Activated T-helper 1 cell treated with anti-CD3 and anti-CD28 coated beads, Interleukin-12 subunit alpha, Interleukin-12 subunit beta, Interleukin-2, Interleukin-4 antibody, amounts not matched to agents 30 ng/mL and 10 ng/mL and 1 ng/mL, durations not matched to agents 14 hours and 24 hours and 36 hours (primary cell): ENCODE measurements around the gene SLC38A10. TPM values are rescaled to one million over a fixed set of nuclear protein-coding genes. Genes with fewer than 3 reads are reported as not detected.

Experiments
- DNase-seq: peaks from one replicate; pipeline ENCODE4 v3.0.0; 2021; ENCODE audit warnings: low spot score
- H3K27ac Mint-ChIP-seq: one replicate; pipeline ENCODE4 v1.8.0; 2021; ENCODE audit warnings: mild to moderate bottlenecking, mixed read lengths
- H3K27me3 Mint-ChIP-seq: one replicate; pipeline ENCODE4 v1.8.0; 2022; ENCODE audit warnings: mild to moderate bottlenecking, moderate library complexity, mixed read lengths; ENCODE audit not compliant: insufficient read depth
- H3K36me3 Mint-ChIP-seq: one replicate; pipeline ENCODE4 v1.8.0; 2021; ENCODE audit warnings: low read depth, mixed read lengths
- H3K4me1 Mint-ChIP-seq: one replicate; pipeline ENCODE4 v1.8.0; 2021; ENCODE audit warnings: low read depth, mixed read lengths
- H3K4me3 Mint-ChIP-seq: one replicate; pipeline ENCODE4 v1.8.0; 2021; ENCODE audit warnings: mild to moderate bottlenecking, moderate library complexity, mixed read lengths
- H3K9me3 Mint-ChIP-seq: one replicate; pipeline ENCODE4 v1.8.0; 2021; ENCODE audit warnings: mixed read lengths
- intact Hi-C: fragments of 100-400 bp; cut with micrococcal nuclease; formaldehyde crosslinking; loops from one replicate; pipeline ENCODE4 v1.15.1; 2024
- total RNA-seq: library from RNA; stranded (reverse); gene quantifications from 2 replicates; pipeline ENCODE4 v1.2.3, GENCODE V29; 2022

SLC38A10 gene
- 99.7 and 101 TPM in 2 replicates for total RNA-seq

DNA sequence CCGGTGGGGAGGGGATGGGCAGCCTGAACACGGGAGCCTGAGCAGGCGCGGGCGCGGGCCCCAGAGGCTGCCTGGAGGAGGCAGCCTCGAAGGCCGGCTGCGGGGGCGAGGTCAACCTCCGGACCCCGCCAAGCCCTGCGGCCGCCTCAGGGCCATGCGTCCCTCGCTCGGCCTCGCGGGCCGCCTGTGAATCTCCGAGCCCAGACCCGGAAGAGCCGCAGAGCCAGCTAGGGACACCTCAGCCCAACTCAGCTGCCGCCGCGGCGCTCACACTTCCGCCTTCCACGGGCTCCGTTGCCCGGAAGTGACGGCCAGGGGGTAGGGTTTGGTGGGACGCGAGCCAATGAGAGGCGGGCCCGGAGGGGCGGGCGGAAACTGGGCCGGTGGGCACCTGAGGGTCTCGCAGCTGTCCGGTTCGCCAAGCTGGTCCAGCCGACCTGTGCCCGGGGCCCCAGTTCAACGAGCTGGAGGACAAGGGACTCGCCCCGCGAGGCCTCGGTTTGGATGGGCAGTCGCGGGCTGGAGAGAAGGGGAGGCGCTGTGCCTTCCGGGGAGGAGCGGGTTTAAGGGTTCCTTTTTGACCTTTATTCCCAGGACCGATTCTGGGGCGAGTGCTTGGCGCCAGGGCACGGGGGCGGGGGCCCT, at the start of gene SLC38A10:
SLC38A10 (minus strand) TSS at position 277 of the 645 bp plus-strand sequence. CDS start 386 bp downstream, outside the sequence.
- peaks cover 27% of the 10 kb centered on the region for H3K4me1 Mint-ChIP-seq
- H3K27ac Mint-ChIP-seq = peak within 1 kb of the TSS; percentile 90
- no peaks in the 10 kb centered on the region for H3K27me3 Mint-ChIP-seq
- intact Hi-C loops = loop anchor here (1.0 to 2.0 kb wide), 7 partner anchors 10 to 258 kb away; partner anchors contain the start of genes FAAP100, NDUFAF8 and TEPSIN
- H3K9me3 Mint-ChIP-seq = no peaks in the 10 kb centered on the region
- H3K36me3 Mint-ChIP-seq = peaks cover 3% of the 10 kb centered on the region
- peak within 1 kb of the TSS; percentile 92 for H3K4me3 Mint-ChIP-seq
- DNase-seq = peak; percentile 92

DNA sequence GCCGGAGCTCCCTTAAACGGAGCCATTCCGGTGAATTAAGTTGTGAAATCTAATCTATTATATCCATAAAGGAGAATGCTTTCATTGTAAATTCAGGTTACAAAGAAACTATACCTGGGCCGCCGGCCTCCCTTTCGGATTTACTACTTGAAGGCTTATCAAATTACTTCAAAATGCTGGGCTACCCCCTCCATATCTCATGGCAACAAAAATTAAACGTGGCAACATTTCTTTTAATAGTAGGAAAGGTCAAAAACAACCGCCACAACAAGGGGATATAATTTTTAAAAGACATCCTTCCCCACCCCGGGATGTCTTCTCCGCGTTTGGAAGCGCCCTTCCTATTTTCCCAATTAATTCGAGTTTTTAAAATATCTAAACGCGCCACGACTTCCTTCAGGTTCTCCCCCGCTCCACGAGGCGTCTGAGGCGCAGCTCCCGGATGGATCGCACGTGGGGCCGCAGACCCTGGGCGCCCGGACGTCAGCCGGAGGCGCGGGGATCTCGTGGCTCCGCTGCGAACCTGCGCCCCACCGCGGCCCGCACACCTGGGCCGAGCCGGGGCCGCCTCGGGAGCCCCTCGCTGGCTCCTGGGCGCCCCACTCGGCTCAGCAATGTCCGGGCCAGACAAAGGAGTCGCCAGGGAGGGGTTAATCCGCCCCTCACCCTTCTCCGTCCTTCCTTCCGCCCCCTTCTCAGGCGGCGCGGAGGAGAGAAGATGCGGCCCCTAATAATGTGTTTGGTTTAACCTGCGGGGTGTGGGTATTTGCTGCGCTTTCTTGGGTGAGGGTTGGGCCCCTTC, 47.4 kb upstream of the SLC38A10 start:
- intact Hi-C loops = no loop called here
- no peak overlapping the region for H3K4me3 Mint-ChIP-seq
- peaks cover 5% of the 10 kb centered on the region for H3K36me3 Mint-ChIP-seq
- DNase-seq = no peak
- no peaks in the 10 kb centered on the region for H3K9me3 Mint-ChIP-seq
- peaks cover 44% of the 10 kb centered on the region for H3K27me3 Mint-ChIP-seq
- peaks cover 6% of the 10 kb centered on the region for H3K4me1 Mint-ChIP-seq
- no peak overlapping the region for H3K27ac Mint-ChIP-seq

DNA sequence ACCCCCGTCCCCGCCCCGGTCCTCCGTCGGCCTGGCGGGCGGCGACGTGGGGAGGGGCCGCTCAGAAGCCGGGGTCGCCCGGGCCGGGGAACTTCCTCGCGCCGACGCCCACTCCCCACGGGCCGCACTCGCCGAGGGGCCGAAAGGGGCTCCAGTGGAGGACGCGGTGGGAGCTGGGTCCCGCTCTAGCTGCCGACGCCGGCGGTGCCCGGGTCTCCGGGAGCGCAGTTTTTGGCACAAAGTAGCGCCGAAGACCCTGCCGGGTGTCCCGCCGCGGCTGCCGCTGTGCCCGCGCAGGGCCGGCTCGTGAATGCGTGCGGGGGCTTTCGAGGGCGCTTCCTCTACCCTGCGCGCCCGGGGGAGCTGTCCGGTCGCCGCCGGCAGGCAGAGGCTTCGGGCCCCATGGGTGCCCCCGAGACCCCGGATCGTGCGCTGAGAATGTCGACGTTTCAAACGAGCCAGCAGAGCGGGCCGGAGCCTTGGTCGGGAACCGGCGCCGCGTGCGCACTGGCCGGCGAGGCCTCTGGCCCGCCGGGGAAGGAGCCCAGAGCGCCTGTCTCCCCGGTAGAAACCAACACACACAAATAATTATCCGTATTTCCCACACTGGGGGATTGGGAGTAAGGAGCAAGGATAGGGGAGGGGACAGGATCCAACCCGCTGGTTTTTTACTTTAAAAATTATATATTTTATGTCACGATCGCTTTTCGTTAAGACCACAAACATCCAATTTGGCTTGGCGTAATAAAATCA, 46.6 kb upstream of the SLC38A10 start:
- intact Hi-C loops = no loop called here
- Mint-ChIP-seq H3K36me3 (peaks cover 5% of the 10 kb centered on the region), H3K9me3 (no peaks in the 10 kb centered on the region), H3K4me3 (no peak overlapping the region), H3K27ac (no peak overlapping the region), H3K4me1 (peaks cover 6% of the 10 kb centered on the region), H3K27me3 (peaks cover 37% of the 10 kb centered on the region)
- DNase-seq = no peak

GRCh38 chr17:81340607-81341515, 45.8 kb upstream of the SLC38A10 start:
- intact Hi-C loops = no loop called here
- Mint-ChIP-seq H3K9me3 (no peaks in the 10 kb centered on the region), H3K4me3 (no peak overlapping the region), H3K27me3 (peaks cover 39% of the 10 kb centered on the region), H3K4me1 (peaks cover 6% of the 10 kb centered on the region), H3K36me3 (peaks cover 5% of the 10 kb centered on the region), H3K27ac (no peak overlapping the region)
- no peak for DNase-seq

DNA sequence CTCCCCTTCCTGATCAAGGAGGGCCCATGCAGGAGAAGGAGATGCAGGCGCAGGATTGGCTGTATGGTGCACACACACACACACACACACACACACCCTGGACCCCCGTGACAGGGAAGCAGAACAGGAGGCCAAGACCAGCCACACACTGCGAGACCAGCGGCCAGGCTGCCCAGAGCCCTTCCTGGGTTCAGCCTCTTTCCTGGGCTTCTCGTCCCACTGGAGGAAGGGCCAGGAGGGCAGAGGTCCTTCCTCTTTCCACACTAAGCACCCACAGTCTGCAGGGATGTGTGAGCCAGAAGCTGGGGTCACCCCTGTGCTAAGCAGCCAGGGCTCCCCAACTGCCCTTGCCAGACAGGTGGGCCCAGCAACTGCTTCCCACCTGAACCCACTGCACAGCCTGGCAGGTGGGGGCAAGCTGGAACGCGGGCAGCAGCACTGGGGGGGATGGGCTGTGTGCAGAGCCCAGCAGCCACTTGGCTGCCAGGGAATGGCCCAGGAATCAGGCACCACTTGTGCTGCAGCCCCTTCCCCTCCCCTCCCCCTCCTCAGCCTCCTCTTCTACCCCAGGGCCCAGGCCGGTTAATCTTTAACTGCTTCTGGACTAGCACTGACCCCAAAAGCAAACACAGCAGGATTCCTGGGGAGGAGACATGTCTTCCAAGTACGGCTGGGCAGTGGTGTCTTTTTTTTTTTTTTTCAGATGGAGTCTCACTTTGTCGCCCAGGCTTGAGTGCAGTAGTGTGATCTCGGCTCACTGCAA, 44.6 kb upstream of the SLC38A10 start:
- no peak overlapping the region for H3K27ac Mint-ChIP-seq
- peaks cover 39% of the 10 kb centered on the region for H3K27me3 Mint-ChIP-seq

DNA sequence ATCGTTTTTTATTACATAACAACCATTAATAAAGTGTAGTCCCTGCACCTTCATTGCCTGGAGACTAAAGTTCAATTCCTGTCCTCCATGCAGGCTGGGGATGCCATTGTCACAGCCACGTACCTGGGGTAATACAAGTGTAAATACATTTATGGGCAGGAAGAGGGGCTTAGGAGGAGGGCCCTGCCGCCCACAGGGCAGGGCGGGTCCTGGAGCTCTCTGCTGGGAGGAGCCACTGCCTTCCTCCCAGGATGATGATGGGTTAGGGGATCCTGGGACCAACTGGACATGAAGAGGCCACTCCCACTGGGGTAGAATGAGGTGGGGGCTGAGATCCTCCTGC, 44.1 kb upstream of the SLC38A10 start:
- Mint-ChIP-seq H3K36me3 (no peaks in the 10 kb centered on the region), H3K27me3 (peaks cover 34% of the 10 kb centered on the region), H3K27ac (no peak overlapping the region), H3K9me3 (no peaks in the 10 kb centered on the region), H3K4me3 (no peak overlapping the region), H3K4me1 (no peaks in the 10 kb centered on the region)
- no peak for DNase-seq
- intact Hi-C loops = no loop called here

More for the DNA sequence above, 44.6 kb upstream of the SLC38A10 start:
- H3K4me1 Mint-ChIP-seq = peaks cover 6% of the 10 kb centered on the region
- no peak for DNase-seq
- H3K9me3 Mint-ChIP-seq = no peaks in the 10 kb centered on the region
- H3K4me3 Mint-ChIP-seq = no peak overlapping the region
- intact Hi-C loops = no loop called here
- peaks cover 5% of the 10 kb centered on the region for H3K36me3 Mint-ChIP-seq

DNA sequence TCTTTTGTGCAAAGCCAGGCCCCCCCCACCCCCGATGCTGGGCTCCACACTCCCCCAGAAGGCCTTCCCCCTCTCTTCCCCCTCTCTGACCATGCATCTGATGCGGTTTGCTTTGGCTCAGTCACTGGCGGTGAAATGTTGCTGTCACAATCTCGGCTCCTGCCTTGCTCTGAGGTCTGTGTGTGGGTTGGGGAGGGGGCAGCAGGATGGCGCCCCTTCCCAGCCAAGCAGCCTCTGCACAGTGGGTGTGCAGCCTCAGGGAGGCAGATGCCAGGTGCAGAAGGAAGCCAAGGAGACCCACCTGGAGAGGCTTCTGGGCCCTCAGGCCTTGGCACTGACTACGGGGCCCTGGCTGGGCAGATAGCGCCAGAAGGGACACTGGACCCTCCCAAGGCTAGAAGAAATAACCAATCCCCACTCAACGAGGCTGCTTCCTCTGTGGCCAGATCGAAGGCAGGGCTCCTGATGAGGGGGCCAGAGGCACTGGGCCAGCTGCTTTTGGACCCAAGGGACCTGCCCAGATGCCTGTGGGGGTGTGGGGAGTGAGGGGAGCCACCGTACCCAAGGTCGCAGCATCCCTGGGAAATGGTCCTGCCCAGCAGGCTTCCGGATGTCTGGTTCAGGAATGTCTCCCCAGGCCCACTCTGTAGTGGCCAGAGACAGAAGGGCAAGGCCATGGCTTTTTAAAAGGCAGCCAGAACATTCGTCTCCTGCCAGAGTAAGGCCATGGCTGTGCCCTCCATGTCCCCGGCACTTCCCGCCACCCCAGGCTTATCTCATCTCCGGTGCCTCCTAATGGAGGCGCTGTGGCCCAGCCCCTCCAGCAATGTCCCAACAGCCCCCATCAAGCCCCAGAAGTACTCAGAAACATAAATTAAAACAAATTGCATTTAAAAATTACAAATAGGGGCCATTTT, 43.4 kb upstream of the SLC38A10 start:
- H3K27ac Mint-ChIP-seq = no peak overlapping the region
- H3K4me3 Mint-ChIP-seq = no peak overlapping the region
- H3K36me3 Mint-ChIP-seq = no peaks in the 10 kb centered on the region
- no peak for DNase-seq
- H3K27me3 Mint-ChIP-seq = peaks cover 30% of the 10 kb centered on the region
- H3K9me3 Mint-ChIP-seq = no peaks in the 10 kb centered on the region
- intact Hi-C loops = no loop called here
- H3K4me1 Mint-ChIP-seq = no peaks in the 10 kb centered on the region

DNA sequence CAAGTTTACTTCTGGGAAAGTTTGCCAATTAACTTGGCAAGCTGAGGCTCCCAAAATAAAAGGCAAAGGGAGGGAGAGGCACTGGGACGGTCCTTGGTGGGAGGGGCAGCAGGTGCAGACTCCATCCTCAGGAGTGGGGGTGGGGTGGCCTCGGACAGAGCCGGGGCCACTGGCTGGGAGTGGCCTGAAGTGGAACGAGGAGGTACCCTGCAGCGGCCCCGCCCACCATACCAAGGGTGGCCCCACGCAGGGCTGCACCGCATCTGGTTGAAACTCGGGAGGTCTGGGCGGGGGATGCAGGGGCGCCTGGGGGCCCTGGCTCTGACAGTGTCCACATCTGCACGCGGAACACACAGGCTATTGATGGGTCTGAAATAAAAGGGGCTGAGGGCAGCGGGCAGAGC, 42.4 kb upstream of the SLC38A10 start:
- H3K9me3 Mint-ChIP-seq = no peaks in the 10 kb centered on the region
- H3K36me3 Mint-ChIP-seq = no peaks in the 10 kb centered on the region
- H3K4me3 Mint-ChIP-seq = no peak overlapping the region
- no peak for DNase-seq
- intact Hi-C loops = no loop called here
- H3K27ac Mint-ChIP-seq = no peak overlapping the region
- H3K27me3 Mint-ChIP-seq = peaks cover 25% of the 10 kb centered on the region
- H3K4me1 Mint-ChIP-seq = no peaks in the 10 kb centered on the region

DNA sequence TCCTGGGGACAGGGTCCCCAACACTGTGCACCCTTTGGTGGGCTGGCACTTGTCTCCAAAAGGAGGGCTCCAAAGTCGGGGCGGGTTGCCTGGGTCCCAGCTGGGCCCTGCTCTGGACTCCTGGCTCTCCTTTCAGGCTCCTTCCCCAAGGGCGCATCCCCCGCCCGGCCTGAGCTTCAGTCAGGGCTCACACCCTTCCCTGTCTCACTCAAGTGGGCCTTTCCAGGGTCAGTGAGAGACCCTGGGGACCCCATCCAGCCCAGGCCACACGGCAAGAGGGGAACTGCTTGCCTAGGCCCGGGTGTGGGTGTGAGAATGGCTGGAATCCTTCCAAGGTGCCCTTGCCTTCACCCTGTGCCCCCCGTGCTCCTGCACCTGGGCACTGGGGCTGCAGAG, 41.8 kb upstream of the SLC38A10 start:
- Mint-ChIP-seq H3K27me3 (peaks cover 21% of the 10 kb centered on the region), H3K27ac (no peak overlapping the region), H3K36me3 (no peaks in the 10 kb centered on the region), H3K9me3 (no peaks in the 10 kb centered on the region), H3K4me1 (no peaks in the 10 kb centered on the region), H3K4me3 (no peak overlapping the region)
- no peak for DNase-seq
- intact Hi-C loops = no loop called here

DNA sequence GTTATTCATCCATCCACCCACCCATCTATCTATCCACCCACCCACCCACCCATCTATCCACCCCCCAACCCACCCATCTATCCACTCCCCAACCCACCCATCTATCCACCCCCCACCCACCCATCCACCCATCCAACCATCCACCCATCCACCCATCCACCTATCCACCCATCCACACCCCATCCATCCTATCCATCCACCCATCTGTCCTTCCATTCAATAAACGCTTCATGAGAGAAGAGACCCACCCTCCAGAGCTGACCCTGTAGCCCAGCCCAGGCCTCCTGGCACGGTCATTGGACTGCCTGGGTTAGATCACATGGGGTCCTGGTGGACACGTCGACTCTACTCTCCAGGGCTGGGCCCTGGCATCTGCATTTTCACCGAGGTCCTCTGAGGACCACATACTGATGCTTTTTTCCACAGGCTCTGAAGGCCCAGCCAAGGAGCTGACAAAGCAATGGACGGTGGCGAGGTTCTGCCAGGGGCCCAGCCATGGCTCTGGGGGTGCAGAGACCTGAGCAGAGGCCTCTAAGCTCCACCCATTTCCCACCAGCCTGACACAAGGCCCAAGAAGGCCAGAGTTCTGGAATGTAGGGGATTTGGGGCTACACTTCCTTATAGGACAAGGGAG, 41.3 kb upstream of the SLC38A10 start:
- peaks cover 21% of the 10 kb centered on the region for H3K27me3 Mint-ChIP-seq
- H3K4me1 Mint-ChIP-seq = no peaks in the 10 kb centered on the region
- intact Hi-C loops = no loop called here
- H3K4me3 Mint-ChIP-seq = no peak overlapping the region
- DNase-seq = no peak
- H3K9me3 Mint-ChIP-seq = no peaks in the 10 kb centered on the region
- H3K36me3 Mint-ChIP-seq = no peaks in the 10 kb centered on the region
- no peak overlapping the region for H3K27ac Mint-ChIP-seq

GRCh38 chr17:81335773-81336157, 40.7 kb upstream of the SLC38A10 start:
- Mint-ChIP-seq H3K27me3 (peaks cover 20% of the 10 kb centered on the region), H3K4me1 (no peaks in the 10 kb centered on the region)

More at GRCh38 chr17:81335773-81336157, 40.7 kb upstream of the SLC38A10 start:
- Mint-ChIP-seq H3K4me3 (no peak overlapping the region), H3K9me3 (no peaks in the 10 kb centered on the region), H3K36me3 (no peaks in the 10 kb centered on the region), H3K27ac (no peak overlapping the region)
- DNase-seq = no peak
- intact Hi-C loops = no loop called here
